GM18907 (cell line): ENCODE data around the gene TCHP.

ENCODE experiments used
- ATAC-seq: cut with Tn5 transposase; IDR thresholded peaks from one replicate; pipeline ENCODE4 v1.9.1; 2021; ENCODE audit warnings: mild to moderate bottlenecking, moderate library complexity; ENCODE audit not compliant: unreplicated experiment

Gene TCHP

GRCh38 chr12:109932878-109933503, 32.9 kb downstream of the TCHP start:
- ATAC-seq: no peak

GRCh38 chr12:109934026-109934425, 34.0 kb downstream of the TCHP start:
- no peak for ATAC-seq

- no peak for ATAC-seq
These were observed 37.3 kb downstream of the TCHP start for GRCh38 chr12:109937371-109937770.

- ATAC-seq: no peak
These were observed 38.9 kb downstream of the TCHP start for GRCh38 chr12:109938947-109939346.

- no peak for ATAC-seq
These were observed 39.4 kb downstream of the TCHP start for GRCh38 chr12:109939504-109939903.

GRCh38 chr12:109940339-109940923, 40.4 kb downstream of the TCHP start:
- no peak for ATAC-seq

GRCh38 chr12:109943811-109944210, 43.7 kb downstream of the TCHP start:
- ATAC-seq: no peak

GRCh38 chr12:109944561-109945359, 44.7 kb downstream of the TCHP start:
- ATAC-seq: no peak

- no peak for ATAC-seq
These were observed 46.4 kb downstream of the TCHP start for GRCh38 chr12:109946505-109946904.

GRCh38 chr12:109946913-109947312, 46.8 kb downstream of the TCHP start:
- ATAC-seq: no peak

- no peak for ATAC-seq
These were observed 47.4 kb downstream of the TCHP start for GRCh38 chr12:109947521-109947920.

- no peak for ATAC-seq
These were observed 48.3 kb downstream of the TCHP start for GRCh38 chr12:109948368-109948767.

GRCh38 chr12:109949089-109949488, 49.0 kb downstream of the TCHP start:
- ATAC-seq: no peak

GRCh38 chr12:109950625-109951024, 50.6 kb downstream of the TCHP start:
- ATAC-seq: no peak

- ATAC-seq: no peak
These were observed 51.1 kb downstream of the TCHP start for GRCh38 chr12:109951136-109951535.

- ATAC-seq: no peak
These were observed 51.7 kb downstream of the TCHP start for GRCh38 chr12:109951751-109952150.

- ATAC-seq: no peak
These were observed 52.2 kb downstream of the TCHP start for GRCh38 chr12:109952160-109952858.

GRCh38 chr12:109952873-109953272, 52.8 kb downstream of the TCHP start:
- no peak for ATAC-seq

GRCh38 chr12:109953656-109954055, 53.6 kb downstream of the TCHP start:
- ATAC-seq: no peak

GRCh38 chr12:109958374-109958773, 58.3 kb downstream of the TCHP start:
- no peak for ATAC-seq

- ATAC-seq: no peak
These were observed 59.5 kb downstream of the TCHP start for GRCh38 chr12:109959411-109960093.
